CD4-positive, alpha-beta T cell (primary cell): Measurements from ENCODE around the gene TBCA. TPM values are rescaled to one million over a fixed set of nuclear protein-coding genes. Genes with fewer than 3 reads are reported as not detected.

Source experiments
- ATAC-seq: fragments of 200-7000 bp; cut with Tn5 transposase; one replicate; pipeline ENCODE4 v1.10.0; 2022; ENCODE audit warnings: mild to moderate bottlenecking; ENCODE audit not compliant: poor library complexity
- CTCF ChIA-PET: fragments of 350-600 bp; sonication (Branson Sonifier 250); formaldehyde crosslinking; loops from one replicate; lab custom pipeline; 2021; ENCODE audit warnings: antibody characterized with exemption, inconsistent platforms; lab: Charles Lee
- POLR2A ChIA-PET: fragments of 350-600 bp; sonication (Branson Sonifier 250); formaldehyde crosslinking; loops from one replicate; lab custom pipeline; 2021; ENCODE audit warnings: antibody characterized with exemption, inconsistent platforms; lab: Charles Lee
- DNase-seq, 14 experiments: peaks; one replicate each; pipeline ENCODE4 v3.0.0-alpha.2; 2013 to 2020; ENCODE audit warnings: mixed read lengths in 2 of 14
- H3K27ac ChIP-seq, 2 donors: one replicate each; pipeline versions ENCODE4 v1.5.1 to v1.7.0; 2013; ENCODE audit warnings: low read length in 2 of 2, low read depth in 1 of 2, mild to moderate bottlenecking in 1 of 2
- H3K27me3 ChIP-seq, 2 experiments: 1 replicate in 1 of 2; 2 replicates in 1 of 2; pipeline versions ENCODE4 v1.6.1 to v1.7.0; 2013; ENCODE audit warnings: low read length in 2 of 2, control low read depth in 1 of 2, mild to moderate bottlenecking in 1 of 2, moderate library complexity in 1 of 2; ENCODE audit not compliant: insufficient read depth in 2 of 2, control insufficient read depth in 1 of 2
- H3K36me3 ChIP-seq: one replicate; pipeline ENCODE4 v1.6.1; 2013; ENCODE audit warnings: low read length, control low read depth; ENCODE audit not compliant: insufficient read depth
- H3K4me1 ChIP-seq: one replicate; pipeline ENCODE4 v1.6.1; 2013; ENCODE audit warnings: low read length, control low read depth; ENCODE audit not compliant: insufficient read depth
- H3K4me3 ChIP-seq: one replicate; pipeline ENCODE4 v1.5.1; 2013; ENCODE audit warnings: mild to moderate bottlenecking, low read length, moderate library complexity
- H3K9me3 ChIP-seq, 2 experiments: 1 replicate in 1 of 2; 2 replicates in 1 of 2; pipeline versions ENCODE4 v1.6.1 to v1.7.0; 2013; ENCODE audit warnings: low read length in 2 of 2, mild to moderate bottlenecking in 2 of 2, control low read depth in 1 of 2, moderate library complexity in 1 of 2; ENCODE audit not compliant: control insufficient read depth in 1 of 2, insufficient read depth in 1 of 2
- H3K27ac Mint-ChIP-seq: one replicate; pipeline ENCODE4 v1.8.0; 2020; ENCODE audit warnings: mixed read lengths
- H3K27me3 Mint-ChIP-seq: one replicate; pipeline ENCODE4 v1.8.0; 2021; ENCODE audit warnings: mixed read lengths
- H3K36me3 Mint-ChIP-seq: one replicate; pipeline ENCODE4 v1.8.0; 2021; ENCODE audit warnings: low read depth, mixed read lengths
- H3K4me1 Mint-ChIP-seq: one replicate; pipeline ENCODE4 v1.8.0; 2021; ENCODE audit warnings: low read depth, mixed read lengths
- H3K4me3 Mint-ChIP-seq: one replicate; pipeline ENCODE4 v1.8.0; 2020; ENCODE audit warnings: mild to moderate bottlenecking, mixed read lengths
- H3K9me3 Mint-ChIP-seq: one replicate; pipeline ENCODE4 v1.8.0; 2020; ENCODE audit warnings: mixed read lengths
- CTCF ChIP-seq: fragments of 200-600 bp; IDR thresholded peaks from one replicate; pipeline ENCODE4 v1.8.0; 2022; ENCODE audit warnings: antibody characterized with exemption, mild to moderate bottlenecking
- intact Hi-C, 2 experiments: fragments of 100-400 bp; cut with DNase I in 1 of 2; cut with micrococcal nuclease in 1 of 2; formaldehyde crosslinking; loops; one replicate each; pipeline versions ENCODE4 v1.15.1 to v1.9.0; 2023 to 2025; cut with DNase I, micrococcal nuclease
- total RNA-seq, 174 experiments: library from RNA in 2 of 174; stranded (reverse) in 2 of 174; gene quantifications; one replicate each; pipeline ENCODE4 v1.2.3 and lab custom pipeline; 2021 to 2026

TBCA gene
- total RNA-seq, 2 experiments from 2014 or later, result 72.0 to 72.9 TPM

GRCh38 chr5:77663090-77663863, 112.9 kb downstream of the TBCA start:
- POLR2A ChIA-PET, result no interaction called here
- no peak overlapping the region for H3K4me3 ChIP-seq
- H3K27ac Mint-ChIP-seq, result no peak overlapping the region
- no peaks in the 10 kb centered on the region for H3K9me3 ChIP-seq
- no peaks in the 10 kb centered on the region for H3K4me1 Mint-ChIP-seq
- no peak for TF ChIP-seq CTCF
- CTCF ChIA-PET, result no interaction called here
- H3K27ac ChIP-seq, result no peak overlapping the region
- H3K4me3 Mint-ChIP-seq, result no peak overlapping the region
- no peak for DNase-seq
- intact Hi-C loops, result no loop called here
- H3K9me3 Mint-ChIP-seq, result no peaks in the 10 kb centered on the region
- H3K4me1 ChIP-seq, result no peaks in the 10 kb centered on the region
- H3K36me3 ChIP-seq, result no peaks in the 10 kb centered on the region
- no peaks in the 10 kb centered on the region for H3K36me3 Mint-ChIP-seq
- H3K27me3 ChIP-seq, result peaks cover 4 to 9% of the 10 kb centered on the region in 2 experiments
- no peak for ATAC-seq
- H3K27me3 Mint-ChIP-seq, result peaks cover 22% of the 10 kb centered on the region

DNA sequence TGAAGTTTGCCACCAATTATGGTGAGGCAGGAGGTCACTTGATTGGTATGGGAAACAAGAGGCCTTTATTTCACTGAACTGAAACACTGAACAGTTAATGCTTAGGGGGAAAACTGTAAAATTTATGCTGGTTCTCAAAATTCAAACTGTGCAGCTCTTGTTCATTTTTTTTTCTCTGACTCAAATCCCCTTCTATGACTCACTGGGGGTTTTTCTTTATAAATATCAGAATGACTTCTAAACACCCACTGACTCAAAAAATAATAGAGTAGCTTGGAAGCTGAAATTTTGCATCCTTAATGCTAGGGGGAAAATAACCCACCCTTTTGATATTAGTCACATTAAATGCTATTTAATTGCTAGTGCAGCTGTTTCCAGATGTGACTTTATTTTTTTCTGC, 113.5 kb downstream of the TBCA start:
- POLR2A ChIA-PET, result interaction anchor here (0.6 kb wide), 1 partner anchor 12 kb away, joined by 3 read pairs; no protein-coding TSS in a partner anchor
- Histone ChIP-seq H3K27me3 (peaks cover 4 to 9% of the 10 kb centered on the region in 2 experiments), H3K4me3 (no peak overlapping the region), H3K4me1 (no peaks in the 10 kb centered on the region), H3K9me3 (no peaks in the 10 kb centered on the region), H3K27ac (no peak overlapping the region), H3K36me3 (no peaks in the 10 kb centered on the region)
- DNase-seq, result no peak
- Mint-ChIP-seq H3K4me3 (no peak overlapping the region), H3K36me3 (no peaks in the 10 kb centered on the region), H3K27me3 (peaks cover 29% of the 10 kb centered on the region), H3K27ac (no peak overlapping the region), H3K4me1 (no peaks in the 10 kb centered on the region), H3K9me3 (no peaks in the 10 kb centered on the region)
- no peak for ATAC-seq
- no peak for TF ChIP-seq CTCF
- CTCF ChIA-PET, result no interaction called here
- intact Hi-C loops, result no loop called here

- Histone ChIP-seq H3K27me3 (peaks cover 4 to 13% of the 10 kb centered on the region in 2 experiments), H3K27ac (no peak overlapping the region), H3K9me3 (no peaks in the 10 kb centered on the region), H3K4me1 (no peaks in the 10 kb centered on the region), H3K36me3 (no peaks in the 10 kb centered on the region), H3K4me3 (no peak overlapping the region)
- DNase-seq (no peak), ATAC-seq (no peak)
- no peak overlapping the region for H3K27ac Mint-ChIP-seq
- TF ChIP-seq CTCF, result no peak
- POLR2A ChIA-PET, result no interaction called here
- H3K36me3 Mint-ChIP-seq, result no peaks in the 10 kb centered on the region
- CTCF ChIA-PET, result no interaction called here
- intact Hi-C loops, result no loop called here
- H3K4me3 Mint-ChIP-seq, result no peak overlapping the region
- no peaks in the 10 kb centered on the region for H3K9me3 Mint-ChIP-seq
- peaks cover 48% of the 10 kb centered on the region for H3K27me3 Mint-ChIP-seq
- H3K4me1 Mint-ChIP-seq, result no peaks in the 10 kb centered on the region
These were observed 117.5 kb downstream of the TBCA start for GRCh38 chr5:77658662-77659061.
